K562 (cell line): ENCODE results near the gene KLHL22. TPM values are rescaled to one million over a fixed set of nuclear protein-coding genes. Genes with fewer than 3 reads are reported as not detected.
A peak's percentile ranks its signal among the peaks of the same experiment; 100 is the strongest.

Experiments
- CBFA2T3 ChIP-seq: fragments of 450-650 bp; IDR thresholded peaks from 2 replicates; pipeline ENCODE4 v1.6.1; 2017
- ELF4 ChIP-seq: fragments of 450-650 bp; formaldehyde crosslinking; IDR thresholded peaks from 2 replicates; pipeline ENCODE4 v1.4.0; 2022; ENCODE audit warnings: missing genetic modification characterization
- FOXK1 ChIP-seq: sonication (generic); formaldehyde crosslinking; IDR thresholded peaks from 2 replicates; pipeline ENCODE4 v1.8.0; 2022; ENCODE audit warnings: missing genetic modification reagents, mild to moderate bottlenecking, borderline replicate concordance
- GATA2 ChIP-seq: sonication (generic); formaldehyde crosslinking; IDR thresholded peaks from 2 replicates; pipeline ENCODE4 v1.4.0; 2020; ENCODE audit warnings: mild to moderate bottlenecking, missing genetic modification reagents
- IRF2 ChIP-seq: sonication (generic); formaldehyde crosslinking; IDR thresholded peaks from 2 replicates; pipeline ENCODE4 v1.8.1; 2022; ENCODE audit warnings: mild to moderate bottlenecking, missing genetic modification reagents
- MYNN ChIP-seq, 2 experiments: sonication (generic); formaldehyde crosslinking in 1 of 2; IDR thresholded peaks; 2 replicates each; pipeline versions ENCODE4 v1.5.0 to v1.6.1; 2016 to 2020; ENCODE audit warnings: antibody characterized with exemption in 1 of 2, missing genetic modification reagents in 1 of 2
- NR2C1 ChIP-seq, 2 experiments: fragments of 450-650 bp; IDR thresholded peaks; 2 replicates each; pipeline ENCODE4 v1.6.1; 2017; ENCODE audit warnings: mild to moderate bottlenecking in 2 of 2, antibody characterized with exemption in 1 of 2, inconsistent platforms in 1 of 2, missing compliant biosample characterization in 1 of 2, missing genetic modification characterization in 1 of 2
- PURB ChIP-seq: sonication (generic); formaldehyde crosslinking; IDR thresholded peaks from 2 replicates; pipeline ENCODE4 v1.9.0; 2021; ENCODE audit warnings: low read depth, mild to moderate bottlenecking, missing genetic modification reagents
- RFX7 ChIP-seq: fragments of 250-450 bp; sonication (Bioruptor Pico); IDR thresholded peaks from 2 replicates; pipeline ENCODE4 v1.5.1; 2021; ENCODE audit warnings: mild to moderate bottlenecking
- STAG1 ChIP-seq: sonication (generic); formaldehyde crosslinking; IDR thresholded peaks from 2 replicates; pipeline ENCODE4 v1.5.0; 2020; ENCODE audit warnings: missing genetic modification reagents, borderline replicate concordance
- ZBTB7A ChIP-seq: IDR thresholded peaks from 2 replicates; pipeline ENCODE4 v1.6.1; 2011; ENCODE audit warnings: low read depth, mild to moderate bottlenecking, low read length, moderate library complexity, borderline replicate concordance; ENCODE audit not compliant: control insufficient read depth
- ZFPM2 ChIP-seq: fragments of 250-450 bp; sonication (Bioruptor Pico); IDR thresholded peaks from 2 replicates; pipeline ENCODE4 v1.5.1; 2022; ENCODE audit warnings: mild to moderate bottlenecking
- polyA plus RNA-seq, 8 experiments: library from polyadenylated mRNA; depleted of rRNA in 4 of 8; stranded (reverse) in 5 of 8; unstranded in 3 of 8; fragments of >200 nt; fragmentation: Nextera tagmentation in 2 of 8; fragmentation: Illumina TruSeq in 1 of 8; extraction: Ambion mirVana in 2 of 8; extraction: Trizol in 1 of 8; gene quantifications; 2 replicates each; pipeline versions ENCODE4 v1.2.1 to v1.2.3, GENCODE V29; 2011 to 2014; ENCODE audit warnings: inconsistent platforms in 1 of 8, missing spikeins in 1 of 8
- total RNA-seq, 7 experiments: library from RNA; depleted of rRNA in 6 of 7; stranded (reverse); fragments of >200 nt in 6 of 7; fragmentation: Illumina TruSeq in 2 of 7; extraction: Trizol in 2 of 7; gene quantifications; 2 replicates each; pipeline versions ENCODE4 v1.2.1 to v1.2.3, GENCODE V29; 2011 to 2021; ENCODE audit warnings: low replicate concordance in 1 of 7
- TF ChIP-seq, protein P1 (sequence below): sonication (generic); formaldehyde crosslinking; IDR thresholded peaks from 2 replicates; pipeline ENCODE4 v1.8.0; 2023; ENCODE audit warnings: mild to moderate bottlenecking, missing genetic modification reagents
- TF ChIP-seq, protein P2 (sequence below): sonication (generic); formaldehyde crosslinking; IDR thresholded peaks from 2 replicates; pipeline ENCODE4 v1.9.0; 2022; ENCODE audit warnings: mild to moderate bottlenecking, missing genetic modification reagents
- TF ChIP-seq, protein P3 (sequence below): sonication (generic); formaldehyde crosslinking; IDR thresholded peaks from 2 replicates; pipeline ENCODE4 v1.8.0; 2022; ENCODE audit warnings: missing genetic modification reagents, mild to moderate bottlenecking, borderline replicate concordance

KLHL22 gene
- total and polyA plus RNA-seq, 9 of the 15 experiments (the other 6 are each of a cell fraction or from before 2014, with no cell fraction given), result 1.3 to 25.6 (median 15.2) TPM

DNA sequence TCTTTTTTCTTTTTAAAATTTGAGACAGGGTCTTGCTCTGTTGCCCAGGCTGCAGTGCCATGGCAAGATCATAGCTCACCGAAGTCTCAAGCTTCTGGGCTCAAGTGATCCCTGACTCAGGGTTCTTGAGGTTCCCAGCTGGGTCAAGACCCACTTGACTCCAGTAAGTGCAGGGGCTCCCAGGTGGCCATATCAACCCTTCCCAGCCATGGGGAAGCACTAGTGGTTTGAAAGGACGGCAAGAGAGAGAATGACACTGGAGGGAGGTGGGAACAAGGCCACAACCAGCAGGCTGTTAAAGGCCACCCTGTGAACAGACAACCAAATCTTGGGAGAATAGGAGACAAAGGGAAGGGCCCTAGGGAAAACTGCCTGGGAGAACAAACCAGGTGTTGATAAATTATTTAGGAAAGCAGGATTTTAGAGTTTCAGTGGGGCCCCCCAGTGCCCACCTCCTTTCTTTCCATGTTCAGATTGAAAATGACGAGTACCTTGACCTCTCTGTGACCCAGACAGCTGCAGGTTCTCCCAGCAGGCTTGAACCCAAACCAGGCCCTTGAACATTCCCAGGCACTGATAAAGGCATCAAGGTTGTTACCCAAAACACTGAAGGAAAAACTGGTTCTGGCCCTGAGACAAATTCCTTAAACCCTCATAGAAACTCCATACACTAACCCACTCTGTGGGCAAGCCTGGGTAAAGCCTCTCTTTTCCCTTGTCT lies 28.8 kb downstream of the KLHL22 start (continued):
- TF ChIP-seq, protein P1, sequence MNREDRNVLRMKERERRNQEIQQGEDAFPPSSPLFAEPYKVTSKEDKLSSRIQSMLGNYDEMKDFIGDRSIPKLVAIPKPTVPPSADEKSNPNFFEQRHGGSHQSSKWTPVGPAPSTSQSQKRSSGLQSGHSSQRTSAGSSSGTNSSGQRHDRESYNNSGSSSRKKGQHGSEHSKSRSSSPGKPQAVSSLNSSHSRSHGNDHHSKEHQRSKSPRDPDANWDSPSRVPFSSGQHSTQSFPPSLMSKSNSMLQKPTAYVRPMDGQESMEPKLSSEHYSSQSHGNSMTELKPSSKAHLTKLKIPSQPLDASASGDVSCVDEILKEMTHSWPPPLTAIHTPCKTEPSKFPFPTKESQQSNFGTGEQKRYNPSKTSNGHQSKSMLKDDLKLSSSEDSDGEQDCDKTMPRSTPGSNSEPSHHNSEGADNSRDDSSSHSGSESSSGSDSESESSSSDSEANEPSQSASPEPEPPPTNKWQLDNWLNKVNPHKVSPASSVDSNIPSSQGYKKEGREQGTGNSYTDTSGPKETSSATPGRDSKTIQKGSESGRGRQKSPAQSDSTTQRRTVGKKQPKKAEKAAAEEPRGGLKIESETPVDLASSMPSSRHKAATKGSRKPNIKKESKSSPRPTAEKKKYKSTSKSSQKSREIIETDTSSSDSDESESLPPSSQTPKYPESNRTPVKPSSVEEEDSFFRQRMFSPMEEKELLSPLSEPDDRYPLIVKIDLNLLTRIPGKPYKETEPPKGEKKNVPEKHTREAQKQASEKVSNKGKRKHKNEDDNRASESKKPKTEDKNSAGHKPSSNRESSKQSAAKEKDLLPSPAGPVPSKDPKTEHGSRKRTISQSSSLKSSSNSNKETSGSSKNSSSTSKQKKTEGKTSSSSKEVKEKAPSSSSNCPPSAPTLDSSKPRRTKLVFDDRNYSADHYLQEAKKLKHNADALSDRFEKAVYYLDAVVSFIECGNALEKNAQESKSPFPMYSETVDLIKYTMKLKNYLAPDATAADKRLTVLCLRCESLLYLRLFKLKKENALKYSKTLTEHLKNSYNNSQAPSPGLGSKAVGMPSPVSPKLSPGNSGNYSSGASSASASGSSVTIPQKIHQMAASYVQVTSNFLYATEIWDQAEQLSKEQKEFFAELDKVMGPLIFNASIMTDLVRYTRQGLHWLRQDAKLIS (CRISPR knock-in tag), result no peak
- TF ChIP-seq IRF2 (CRISPR knock-in tag) (0 out of 2 replicates have a peak, but pooled peaks have one; percentile 44), ELF4 (no peak), PURB (CRISPR knock-in tag) (peak; percentile 93; the same call in 1 of the 2 replicates), FOXK1 (CRISPR knock-in tag) (0 out of 2 replicates have a peak, but pooled peaks have one; percentile 82), GATA2 (CRISPR knock-in tag) (0 out of 2 replicates have a peak, but pooled peaks have one; percentile 21), RFX7 (0 out of 2 replicates have a peak, but pooled peaks have one; percentile 18), ZBTB7A (0 out of 2 replicates have a peak, but pooled peaks have one; percentile 16), NR2C1 (IDR thresholded peaks at IDR 0.05) (no peak), NR2C1 (tag; IDR thresholded peaks at IDR 0.05) (peak; percentile 18; the same call in 1 of the 2 replicates), MYNN (IDR thresholded peaks at IDR 0.05) (peak; percentile 39; the same call in 1 of the 2 replicates), MYNN (CRISPR knock-in tag; IDR thresholded peaks at IDR 0.05) (no peak), CBFA2T3 (peak; percentile 31; the same call in 1 of the 2 replicates), STAG1 (CRISPR knock-in tag) (peak; percentile 29), ZFPM2 (CRISPR knock-in tag) (0 out of 2 replicates have a peak, but pooled peaks have one; percentile 84)
- TF ChIP-seq, protein P2, sequence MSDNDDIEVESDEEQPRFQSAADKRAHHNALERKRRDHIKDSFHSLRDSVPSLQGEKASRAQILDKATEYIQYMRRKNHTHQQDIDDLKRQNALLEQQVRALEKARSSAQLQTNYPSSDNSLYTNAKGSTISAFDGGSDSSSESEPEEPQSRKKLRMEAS (CRISPR knock-in tag), result 0 out of 2 replicates have a peak, but pooled peaks have one; percentile 21
- TF ChIP-seq, protein P3, sequence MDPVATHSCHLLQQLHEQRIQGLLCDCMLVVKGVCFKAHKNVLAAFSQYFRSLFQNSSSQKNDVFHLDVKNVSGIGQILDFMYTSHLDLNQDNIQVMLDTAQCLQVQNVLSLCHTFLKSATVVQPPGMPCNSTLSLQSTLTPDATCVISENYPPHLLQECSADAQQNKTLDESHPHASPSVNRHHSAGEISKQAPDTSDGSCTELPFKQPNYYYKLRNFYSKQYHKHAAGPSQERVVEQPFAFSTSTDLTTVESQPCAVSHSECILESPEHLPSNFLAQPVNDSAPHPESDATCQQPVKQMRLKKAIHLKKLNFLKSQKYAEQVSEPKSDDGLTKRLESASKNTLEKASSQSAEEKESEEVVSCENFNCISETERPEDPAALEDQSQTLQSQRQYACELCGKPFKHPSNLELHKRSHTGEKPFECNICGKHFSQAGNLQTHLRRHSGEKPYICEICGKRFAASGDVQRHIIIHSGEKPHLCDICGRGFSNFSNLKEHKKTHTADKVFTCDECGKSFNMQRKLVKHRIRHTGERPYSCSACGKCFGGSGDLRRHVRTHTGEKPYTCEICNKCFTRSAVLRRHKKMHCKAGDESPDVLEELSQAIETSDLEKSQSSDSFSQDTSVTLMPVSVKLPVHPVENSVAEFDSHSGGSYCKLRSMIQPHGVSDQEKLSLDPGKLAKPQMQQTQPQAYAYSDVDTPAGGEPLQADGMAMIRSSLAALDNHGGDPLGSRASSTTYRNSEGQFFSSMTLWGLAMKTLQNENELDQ (CRISPR knock-in tag), result 0 out of 2 replicates have a peak, but pooled peaks have one; percentile 44
- TF ChIP-seq, all 486 proteins: peak for 15
